ENCODE data around the gene CD37. TPM values are rescaled to one million over a fixed set of nuclear protein-coding genes. Genes with fewer than 3 reads are reported as not detected.

CD37 gene
- total and polyA plus RNA-seq, 2 experiments from 2014 or later: 106 TPM; not detected in 1

DNA sequence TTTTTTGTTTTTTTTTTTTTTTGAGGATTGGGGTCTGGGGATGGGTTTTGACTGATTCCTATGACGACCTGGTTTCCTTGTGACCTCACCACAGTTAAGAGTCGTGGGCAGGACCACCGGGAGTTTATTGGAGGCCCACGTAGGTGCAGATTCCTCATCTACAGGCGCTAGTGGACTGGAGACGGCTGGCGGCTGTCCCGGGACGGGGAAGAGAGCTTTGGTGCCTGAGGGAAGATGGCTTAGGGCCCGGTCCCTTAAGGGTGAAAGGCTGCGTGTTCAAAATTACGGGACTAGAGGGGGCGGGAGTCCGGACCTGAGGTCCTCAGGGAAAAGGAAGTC, 27.7 kb downstream of the CD37 start (continued):
- TF ChIP-seq, protein P1, sequence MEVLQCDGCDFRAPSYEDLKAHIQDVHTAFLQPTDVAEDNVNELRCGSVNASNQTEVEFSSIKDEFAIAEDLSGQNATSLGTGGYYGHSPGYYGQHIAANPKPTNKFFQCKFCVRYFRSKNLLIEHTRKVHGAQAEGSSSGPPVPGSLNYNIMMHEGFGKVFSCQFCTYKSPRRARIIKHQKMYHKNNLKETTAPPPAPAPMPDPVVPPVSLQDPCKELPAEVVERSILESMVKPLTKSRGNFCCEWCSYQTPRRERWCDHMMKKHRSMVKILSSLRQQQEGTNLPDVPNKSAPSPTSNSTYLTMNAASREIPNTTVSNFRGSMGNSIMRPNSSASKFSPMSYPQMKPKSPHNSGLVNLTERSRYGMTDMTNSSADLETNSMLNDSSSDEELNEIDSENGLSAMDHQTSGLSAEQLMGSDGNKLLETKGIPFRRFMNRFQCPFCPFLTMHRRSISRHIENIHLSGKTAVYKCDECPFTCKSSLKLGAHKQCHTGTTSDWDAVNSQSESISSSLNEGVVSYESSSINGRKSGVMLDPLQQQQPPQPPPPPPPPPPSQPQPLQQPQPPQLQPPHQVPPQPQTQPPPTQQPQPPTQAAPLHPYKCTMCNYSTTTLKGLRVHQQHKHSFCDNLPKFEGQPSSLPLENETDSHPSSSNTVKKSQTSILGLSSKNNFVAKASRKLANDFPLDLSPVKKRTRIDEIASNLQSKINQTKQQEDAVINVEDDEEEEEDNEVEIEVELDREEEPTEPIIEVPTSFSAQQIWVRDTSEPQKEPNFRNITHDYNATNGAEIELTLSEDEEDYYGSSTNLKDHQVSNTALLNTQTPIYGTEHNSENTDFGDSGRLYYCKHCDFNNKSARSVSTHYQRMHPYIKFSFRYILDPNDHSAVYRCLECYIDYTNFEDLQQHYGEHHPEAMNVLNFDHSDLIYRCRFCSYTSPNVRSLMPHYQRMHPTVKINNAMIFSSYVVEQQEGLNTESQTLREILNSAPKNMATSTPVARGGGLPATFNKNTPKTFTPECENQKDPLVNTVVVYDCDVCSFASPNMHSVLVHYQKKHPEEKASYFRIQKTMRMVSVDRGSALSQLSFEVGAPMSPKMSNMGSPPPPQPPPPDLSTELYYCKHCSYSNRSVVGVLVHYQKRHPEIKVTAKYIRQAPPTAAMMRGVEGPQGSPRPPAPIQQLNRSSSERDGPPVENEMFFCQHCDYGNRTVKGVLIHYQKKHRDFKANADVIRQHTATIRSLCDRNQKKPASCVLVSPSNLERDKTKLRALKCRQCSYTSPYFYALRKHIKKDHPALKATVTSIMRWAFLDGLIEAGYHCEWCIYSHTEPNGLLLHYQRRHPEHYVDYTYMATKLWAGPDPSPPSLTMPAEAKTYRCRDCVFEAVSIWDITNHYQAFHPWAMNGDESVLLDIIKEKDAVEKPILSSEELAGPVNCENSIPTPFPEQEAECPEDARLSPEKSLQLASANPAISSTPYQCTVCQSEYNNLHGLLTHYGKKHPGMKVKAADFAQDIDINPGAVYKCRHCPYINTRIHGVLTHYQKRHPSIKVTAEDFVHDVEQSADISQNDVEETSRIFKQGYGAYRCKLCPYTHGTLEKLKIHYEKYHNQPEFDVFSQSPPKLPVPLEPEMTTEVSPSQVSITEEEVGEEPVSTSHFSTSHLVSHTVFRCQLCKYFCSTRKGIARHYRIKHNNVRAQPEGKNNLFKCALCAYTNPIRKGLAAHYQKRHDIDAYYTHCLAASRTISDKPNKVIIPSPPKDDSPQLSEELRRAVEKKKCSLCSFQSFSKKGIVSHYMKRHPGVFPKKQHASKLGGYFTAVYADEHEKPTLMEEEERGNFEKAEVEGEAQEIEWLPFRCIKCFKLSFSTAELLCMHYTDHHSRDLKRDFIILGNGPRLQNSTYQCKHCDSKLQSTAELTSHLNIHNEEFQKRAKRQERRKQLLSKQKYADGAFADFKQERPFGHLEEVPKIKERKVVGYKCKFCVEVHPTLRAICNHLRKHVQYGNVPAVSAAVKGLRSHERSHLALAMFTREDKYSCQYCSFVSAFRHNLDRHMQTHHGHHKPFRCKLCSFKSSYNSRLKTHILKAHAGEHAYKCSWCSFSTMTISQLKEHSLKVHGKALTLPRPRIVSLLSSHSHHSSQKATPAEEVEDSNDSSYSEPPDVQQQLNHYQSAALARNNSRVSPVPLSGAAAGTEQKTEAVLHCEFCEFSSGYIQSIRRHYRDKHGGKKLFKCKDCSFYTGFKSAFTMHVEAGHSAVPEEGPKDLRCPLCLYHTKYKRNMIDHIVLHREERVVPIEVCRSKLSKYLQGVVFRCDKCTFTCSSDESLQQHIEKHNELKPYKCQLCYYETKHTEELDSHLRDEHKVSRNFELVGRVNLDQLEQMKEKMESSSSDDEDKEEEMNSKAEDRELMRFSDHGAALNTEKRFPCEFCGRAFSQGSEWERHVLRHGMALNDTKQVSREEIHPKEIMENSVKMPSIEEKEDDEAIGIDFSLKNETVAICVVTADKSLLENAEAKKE (CRISPR knock-in tag; IDR thresholded peaks at IDR 0.05): no peak
- TF ChIP-seq, protein P2, sequence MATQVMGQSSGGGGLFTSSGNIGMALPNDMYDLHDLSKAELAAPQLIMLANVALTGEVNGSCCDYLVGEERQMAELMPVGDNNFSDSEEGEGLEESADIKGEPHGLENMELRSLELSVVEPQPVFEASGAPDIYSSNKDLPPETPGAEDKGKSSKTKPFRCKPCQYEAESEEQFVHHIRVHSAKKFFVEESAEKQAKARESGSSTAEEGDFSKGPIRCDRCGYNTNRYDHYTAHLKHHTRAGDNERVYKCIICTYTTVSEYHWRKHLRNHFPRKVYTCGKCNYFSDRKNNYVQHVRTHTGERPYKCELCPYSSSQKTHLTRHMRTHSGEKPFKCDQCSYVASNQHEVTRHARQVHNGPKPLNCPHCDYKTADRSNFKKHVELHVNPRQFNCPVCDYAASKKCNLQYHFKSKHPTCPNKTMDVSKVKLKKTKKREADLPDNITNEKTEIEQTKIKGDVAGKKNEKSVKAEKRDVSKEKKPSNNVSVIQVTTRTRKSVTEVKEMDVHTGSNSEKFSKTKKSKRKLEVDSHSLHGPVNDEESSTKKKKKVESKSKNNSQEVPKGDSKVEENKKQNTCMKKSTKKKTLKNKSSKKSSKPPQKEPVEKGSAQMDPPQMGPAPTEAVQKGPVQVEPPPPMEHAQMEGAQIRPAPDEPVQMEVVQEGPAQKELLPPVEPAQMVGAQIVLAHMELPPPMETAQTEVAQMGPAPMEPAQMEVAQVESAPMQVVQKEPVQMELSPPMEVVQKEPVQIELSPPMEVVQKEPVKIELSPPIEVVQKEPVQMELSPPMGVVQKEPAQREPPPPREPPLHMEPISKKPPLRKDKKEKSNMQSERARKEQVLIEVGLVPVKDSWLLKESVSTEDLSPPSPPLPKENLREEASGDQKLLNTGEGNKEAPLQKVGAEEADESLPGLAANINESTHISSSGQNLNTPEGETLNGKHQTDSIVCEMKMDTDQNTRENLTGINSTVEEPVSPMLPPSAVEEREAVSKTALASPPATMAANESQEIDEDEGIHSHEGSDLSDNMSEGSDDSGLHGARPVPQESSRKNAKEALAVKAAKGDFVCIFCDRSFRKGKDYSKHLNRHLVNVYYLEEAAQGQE (IDR thresholded peaks at IDR 0.05; ENCODE audit: unreplicated experiment): no peak
- TF ChIP-seq EZH2 (IDR thresholded peaks at IDR 0.05; ENCODE audit: low read depth, unreplicated experiment) (no peak), ZNF331 (CRISPR knock-in tag; IDR thresholded peaks at IDR 0.05; ENCODE audit: low read depth) (no peak), NANOG (IDR thresholded peaks at IDR 0.05; ENCODE audit: borderline replicate concordance) (no peak)

All from GM23338 (cell line).